GM12878 (cell line): ENCODE data around the gene PRKG1. TPM values are rescaled to one million over a fixed set of nuclear protein-coding genes. Genes with fewer than 3 reads are reported as not detected.

Experiments
- ATAC-seq: fragments of 200-7000 bp; cut with Tn5 transposase; 3 replicates; pipeline ENCODE4 v1.9.1; 2020; ENCODE audit warnings: mild to moderate bottlenecking, moderate library complexity
- BruUV-seq: library from RNA; stranded (reverse); fragments of 400-500 nt; replicated peaks from 2 replicates; lab custom pipeline; 2021; lab: Mats Ljungman, UMichigan
- CTCF ChIA-PET: fragments of 300-600 bp; sonication (Branson Sonifier 250); formaldehyde crosslinking; extraction: SDS; loops from one replicate; lab custom pipeline; 2021; ENCODE audit warnings: inconsistent platforms; lab: Yijun Ruan, JAX
- POLR2A ChIA-PET: fragments of 350-600 bp; formaldehyde crosslinking; extraction: SDS; loops from one replicate; lab custom pipeline; 2021; ENCODE audit warnings: inconsistent platforms; lab: Charles Lee
- RAD21 ChIA-PET: fragments of 300-600 bp; sonication (Branson Sonifier 250); formaldehyde crosslinking; loops from one replicate; lab custom pipeline; 2023; ENCODE audit warnings: antibody characterized with exemption; ENCODE audit not compliant: unreplicated experiment; lab: Charles Lee
- SMC1A ChIA-PET: fragments of 300-600 bp; sonication (Branson Sonifier 250); formaldehyde crosslinking; loops from one replicate; lab custom pipeline; 2023; ENCODE audit not compliant: unreplicated experiment, uncharacterized antibody; lab: Charles Lee
- DNase-seq: peaks from one replicate; pipeline ENCODE4 v3.0.0-alpha.2; 2011; ENCODE audit warnings: low read depth, low spot score
- FAIRE-seq: peaks from 3 replicates; lab custom pipeline; 2011; peaks lifted over from hg19 to GRCh38; lab: Jason Lieb, UNC
- H2AFZ ChIP-seq: 2 replicates; pipeline ENCODE4 v1.6.0; 2011; ENCODE audit warnings: low read depth, low read length, control low read depth; ENCODE audit not compliant: control insufficient read depth
- H3K27ac ChIP-seq: 2 replicates; pipeline ENCODE4 v1.5.1; 2011; ENCODE audit warnings: control low read depth; ENCODE audit not compliant: control insufficient read depth, insufficient read depth
- H3K27me3 ChIP-seq, 2 experiments: replicated peaks in 1 of 2; 2 replicates each; pipeline versions ENCODE4 v1.6.0 to v1.6.1; 2011; ENCODE audit warnings: low read length in 1 of 2; ENCODE audit not compliant: control insufficient read depth in 2 of 2, insufficient read depth in 2 of 2
- H3K36me3 ChIP-seq, 2 experiments: 2 replicates each; pipeline ENCODE4 v1.5.1; 2011; ENCODE audit warnings: low read length in 1 of 2; ENCODE audit not compliant: control insufficient read depth in 2 of 2, insufficient read depth in 2 of 2
- H3K4me1 ChIP-seq: 2 replicates; pipeline ENCODE4 v1.6.1; 2011; ENCODE audit warnings: mild to moderate bottlenecking, low read length, moderate library complexity, mixed read lengths; ENCODE audit not compliant: control insufficient read depth, insufficient read depth
- H3K4me2 ChIP-seq: 2 replicates; pipeline ENCODE4 v1.6.0; 2011; ENCODE audit warnings: control low read depth; ENCODE audit not compliant: control insufficient read depth, insufficient read depth
- H3K4me3 ChIP-seq: fragments of 200-600 bp; sonication (generic); 2 replicates; pipeline ENCODE4 v1.5.1; 2016
- H3K79me2 ChIP-seq: 2 replicates; pipeline ENCODE4 v1.6.0; 2011; ENCODE audit warnings: low read length; ENCODE audit not compliant: control insufficient read depth, insufficient read depth
- H3K9ac ChIP-seq: 2 replicates; pipeline ENCODE4 v1.8.0; 2011; ENCODE audit warnings: low read length, control low read depth, mixed read lengths; ENCODE audit not compliant: control insufficient read depth, insufficient read depth
- H3K9me3 ChIP-seq: replicated peaks from 3 replicates; pipeline ENCODE4 v1.5.1; 2011; ENCODE audit warnings: mild to moderate bottlenecking, low read length; ENCODE audit not compliant: control insufficient read depth, insufficient read depth
- H4K20me1 ChIP-seq: 2 replicates; pipeline ENCODE4 v1.6.0; 2011; ENCODE audit not compliant: control insufficient read depth, insufficient read depth
- BHLHE40 ChIP-seq, 2 experiments: fragments of 450-650 bp in 1 of 2; IDR thresholded peaks; 2 replicates each; pipeline ENCODE4 v1.6.1; 2011 to 2017; ENCODE audit warnings: low read depth in 2 of 2, borderline replicate concordance in 1 of 2, improper control_type of control experiment in 1 of 2, low read length in 1 of 2, mild to moderate bottlenecking in 1 of 2
- CBFB ChIP-seq: IDR thresholded peaks from 2 replicates; pipeline ENCODE4 v1.6.1; 2016; ENCODE audit warnings: antibody characterized with exemption, low read depth
- CBX5 ChIP-seq: sonication (generic); IDR thresholded peaks from 2 replicates; pipeline ENCODE4 v1.6.1; 2016; ENCODE audit warnings: low read depth, moderate library complexity, mild to moderate bottlenecking, inconsistent platforms
- CEBPB ChIP-seq, 2 experiments: fragments of 150-350 bp in 1 of 2; IDR thresholded peaks; 2 replicates each; pipeline ENCODE4 v1.6.1; 2012 to 2014; ENCODE audit warnings: low read depth in 2 of 2, low read length in 2 of 2, borderline replicate concordance in 1 of 2, inconsistent platforms in 1 of 2
- CHD4 ChIP-seq: fragments of 200-600 bp; sonication (generic); IDR thresholded peaks from 2 replicates; pipeline ENCODE4 v1.6.1; 2016; ENCODE audit warnings: mild to moderate bottlenecking
- IRF4 ChIP-seq: IDR thresholded peaks from 2 replicates; pipeline ENCODE4 v1.6.1; 2011; ENCODE audit warnings: low read depth, low read length
- MLLT1 ChIP-seq: fragments of 450-650 bp; IDR thresholded peaks from 2 replicates; pipeline ENCODE4 v1.6.1; 2016; ENCODE audit warnings: mild to moderate bottlenecking
- POLR2AphosphoS2 ChIP-seq: IDR thresholded peaks from 2 replicates; pipeline ENCODE4 v1.6.1; 2011; ENCODE audit warnings: low read depth, mild to moderate bottlenecking, low read length, improper control_type of control experiment, moderate library complexity
- POLR2AphosphoS5 ChIP-seq: IDR thresholded peaks from 2 replicates; pipeline ENCODE4 v1.6.1; 2011; ENCODE audit warnings: mild to moderate bottlenecking, low read length, inconsistent platforms
- STAT3 ChIP-seq: IDR thresholded peaks from 2 replicates; pipeline ENCODE4 v1.6.1; 2011; ENCODE audit warnings: low read depth, low read length, improper control_type of control experiment
- TCF7 ChIP-seq: IDR thresholded peaks from 2 replicates; pipeline ENCODE4 v1.6.1; 2014; ENCODE audit warnings: antibody characterized with exemption, borderline replicate concordance
- ZNF687 ChIP-seq: fragments of 450-650 bp; IDR thresholded peaks from 2 replicates; pipeline ENCODE4 v1.6.1; 2017; ENCODE audit warnings: mild to moderate bottlenecking, moderate library complexity
- WGBS: methylation state at CpG from one replicate; pipeline ENCODE4 v1.1.6; 2016; ENCODE audit warnings: low lambda C conversion rate; ENCODE audit not compliant: insufficient replicate concordance, insufficient coverage; ENCODE audit errors: missing lambda C conversion rate; 5-methylcytosine and 5-hydroxymethylcytosine counted together
- in situ Hi-C: fragments of 300-500 bp; cut with MboI; formaldehyde crosslinking; loops from 9 replicates; pipeline ENCODE4 v1.14.3; 2018; ENCODE audit warnings: mixed read lengths
- intact Hi-C: fragments of 100-400 bp; cut with micrococcal nuclease; formaldehyde crosslinking; loops from one replicate; pipeline ENCODE4 v1.14.2; 2022; ENCODE audit not compliant: unreplicated experiment
- polyA plus RNA-seq, 11 experiments: library from polyadenylated mRNA; depleted of rRNA in 4 of 11; unstranded in 6 of 11; stranded (reverse) in 5 of 11; fragments of >200 nt; fragmentation: Nextera tagmentation in 4 of 11; fragmentation: Illumina TruSeq in 1 of 11; extraction: Ambion mirVana in 4 of 11; extraction: Trizol in 1 of 11; gene quantifications; 1 replicate in 1 of 11; 2 replicates in 10 of 11; pipeline versions ENCODE4 v1.2.1 to v1.2.3, GENCODE V29; 2011 to 2016; ENCODE audit warnings: inconsistent platforms in 2 of 11, missing spikeins in 2 of 11, low read depth in 1 of 11
- total RNA-seq, 4 experiments: library from RNA; depleted of rRNA in 3 of 4; stranded (reverse); fragments of >200 nt in 3 of 4; fragmentation: Illumina TruSeq in 1 of 4; extraction: Trizol in 1 of 4; gene quantifications; 2 replicates each; pipeline versions ENCODE4 v1.2.1 to v1.2.3, GENCODE V29; 2013 to 2021
- TF ChIP-seq, protein P1 (sequence below): fragments of 450-650 bp; conservative IDR thresholded peaks from 2 replicates; pipeline ENCODE4 v1.6.1; 2017; ENCODE audit warnings: mild to moderate bottlenecking, moderate library complexity
- TF ChIP-seq, protein P2 (sequence below): fragments of 150-350 bp; IDR thresholded peaks from 2 replicates; pipeline ENCODE4 v1.6.1; 2014; ENCODE audit warnings: mild to moderate bottlenecking, low read depth, low read length
- TF ChIP-seq, protein P3 (sequence below): IDR thresholded peaks from 2 replicates; pipeline ENCODE4 v1.6.1; 2012; ENCODE audit warnings: low read length, inconsistent platforms

Gene PRKG1
- total and polyA plus RNA-seq, 10 of the 15 experiments (the other 5 are each of a cell fraction or from before 2014, with no cell fraction given), result 0.04 to 0.05 TPM; not detected in 8

DNA sequence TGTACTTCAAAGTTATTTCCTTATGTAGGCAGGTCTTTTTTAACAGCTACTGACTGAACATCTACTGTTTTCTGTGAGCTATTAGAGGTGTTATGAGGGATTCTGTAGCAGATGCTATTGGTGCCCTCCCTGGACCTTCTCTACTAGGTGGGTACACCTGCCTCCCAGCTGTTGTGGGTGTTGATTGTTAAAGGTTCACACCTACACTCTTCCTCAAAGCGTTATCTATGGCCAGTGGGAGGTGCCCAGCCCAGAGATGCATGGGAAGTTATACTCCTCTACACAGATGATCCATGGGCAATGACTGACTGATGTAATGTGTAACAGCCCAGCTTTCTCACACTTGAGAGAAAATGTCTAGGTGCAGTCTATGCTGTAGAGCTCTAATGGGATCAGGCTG is 127.7 kb downstream of the PRKG1 start:
- FAIRE-seq (no peak), DNase-seq (no peak), ATAC-seq (no peak)
- H3K9ac ChIP-seq, result no peak overlapping the region
- no TSS peak for BruUV-seq
- in situ Hi-C loops, result no loop called here
- ChIA-PET SMC1A (no interaction called here), RAD21 (no interaction called here), POLR2A (no interaction called here), CTCF (no interaction called here)
- no peak overlapping the region for H3K4me3 ChIP-seq
- H4K20me1 ChIP-seq, result no peaks in the 10 kb centered on the region
- no peak overlapping the region for H3K4me2 ChIP-seq
- WGBS, result 0% methylated on average over 1 of the region's 1 CpG
- intact Hi-C loops, result no loop called here
- H2AFZ ChIP-seq, result no peak overlapping the region
- no peaks in the 10 kb centered on the region; a peak in 2 of 4 replicates for H3K27me3 ChIP-seq
- no peaks in the 10 kb centered on the region for H3K79me2 ChIP-seq
- no peaks in the 10 kb centered on the region for H3K9me3 ChIP-seq
- no peak overlapping the region for H3K27ac ChIP-seq
- H3K36me3 ChIP-seq, result no peaks in the 10 kb centered on the region
- H3K4me1 ChIP-seq, result no peaks in the 10 kb centered on the region
- no peak for TF ChIP-seq BHLHE40 (IDR thresholded peaks at IDR 0.05; ENCODE audit: borderline replicate concordance in 1 of 2, low read depth in 2 of 2, low read length in 1 of 2)
- no peak for TF ChIP-seq ZNF687
- TF ChIP-seq POLR2AphosphoS5, result no peak
- TF ChIP-seq, protein P1, sequence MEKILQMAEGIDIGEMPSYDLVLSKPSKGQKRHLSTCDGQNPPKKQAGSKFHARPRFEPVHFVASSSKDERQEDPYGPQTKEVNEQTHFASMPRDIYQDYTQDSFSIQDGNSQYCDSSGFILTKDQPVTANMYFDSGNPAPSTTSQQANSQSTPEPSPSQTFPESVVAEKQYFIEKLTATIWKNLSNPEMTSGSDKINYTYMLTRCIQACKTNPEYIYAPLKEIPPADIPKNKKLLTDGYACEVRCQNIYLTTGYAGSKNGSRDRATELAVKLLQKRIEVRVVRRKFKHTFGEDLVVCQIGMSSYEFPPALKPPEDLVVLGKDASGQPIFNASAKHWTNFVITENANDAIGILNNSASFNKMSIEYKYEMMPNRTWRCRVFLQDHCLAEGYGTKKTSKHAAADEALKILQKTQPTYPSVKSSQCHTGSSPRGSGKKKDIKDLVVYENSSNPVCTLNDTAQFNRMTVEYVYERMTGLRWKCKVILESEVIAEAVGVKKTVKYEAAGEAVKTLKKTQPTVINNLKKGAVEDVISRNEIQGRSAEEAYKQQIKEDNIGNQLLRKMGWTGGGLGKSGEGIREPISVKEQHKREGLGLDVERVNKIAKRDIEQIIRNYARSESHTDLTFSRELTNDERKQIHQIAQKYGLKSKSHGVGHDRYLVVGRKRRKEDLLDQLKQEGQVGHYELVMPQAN, result no peak
- TF ChIP-seq STAT3, result no peak
- TF ChIP-seq, protein P2, sequence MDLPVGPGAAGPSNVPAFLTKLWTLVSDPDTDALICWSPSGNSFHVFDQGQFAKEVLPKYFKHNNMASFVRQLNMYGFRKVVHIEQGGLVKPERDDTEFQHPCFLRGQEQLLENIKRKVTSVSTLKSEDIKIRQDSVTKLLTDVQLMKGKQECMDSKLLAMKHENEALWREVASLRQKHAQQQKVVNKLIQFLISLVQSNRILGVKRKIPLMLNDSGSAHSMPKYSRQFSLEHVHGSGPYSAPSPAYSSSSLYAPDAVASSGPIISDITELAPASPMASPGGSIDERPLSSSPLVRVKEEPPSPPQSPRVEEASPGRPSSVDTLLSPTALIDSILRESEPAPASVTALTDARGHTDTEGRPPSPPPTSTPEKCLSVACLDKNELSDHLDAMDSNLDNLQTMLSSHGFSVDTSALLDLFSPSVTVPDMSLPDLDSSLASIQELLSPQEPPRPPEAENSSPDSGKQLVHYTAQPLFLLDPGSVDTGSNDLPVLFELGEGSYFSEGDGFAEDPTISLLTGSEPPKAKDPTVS, result no peak
- TF ChIP-seq TCF7, result no peak
- TF ChIP-seq, protein P3, sequence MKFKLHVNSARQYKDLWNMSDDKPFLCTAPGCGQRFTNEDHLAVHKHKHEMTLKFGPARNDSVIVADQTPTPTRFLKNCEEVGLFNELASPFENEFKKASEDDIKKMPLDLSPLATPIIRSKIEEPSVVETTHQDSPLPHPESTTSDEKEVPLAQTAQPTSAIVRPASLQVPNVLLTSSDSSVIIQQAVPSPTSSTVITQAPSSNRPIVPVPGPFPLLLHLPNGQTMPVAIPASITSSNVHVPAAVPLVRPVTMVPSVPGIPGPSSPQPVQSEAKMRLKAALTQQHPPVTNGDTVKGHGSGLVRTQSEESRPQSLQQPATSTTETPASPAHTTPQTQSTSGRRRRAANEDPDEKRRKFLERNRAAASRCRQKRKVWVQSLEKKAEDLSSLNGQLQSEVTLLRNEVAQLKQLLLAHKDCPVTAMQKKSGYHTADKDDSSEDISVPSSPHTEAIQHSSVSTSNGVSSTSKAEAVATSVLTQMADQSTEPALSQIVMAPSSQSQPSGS, result no peak
- TF ChIP-seq MLLT1, result no peak
- no peak for TF ChIP-seq IRF4
- TF ChIP-seq CBX5, result no peak
- no peak for TF ChIP-seq CBFB
- no peak for TF ChIP-seq CEBPB (IDR thresholded peaks at IDR 0.05; ENCODE audit: borderline replicate concordance in 1 of 2, low read depth in 2 of 2, low read length in 2 of 2)
- TF ChIP-seq CHD4, result no peak
- TF ChIP-seq POLR2AphosphoS2, result no peak
